ENCODE data around the gene ADCY7. TPM values are rescaled to one million over a fixed set of nuclear protein-coding genes. Genes with fewer than 3 reads are reported as not detected.

The ADCY7 gene
- total and polyA plus RNA-seq, 2 of the 4 experiments (the other 2 are of a cell fraction), result 15.2 to 17.1 TPM

DNA sequence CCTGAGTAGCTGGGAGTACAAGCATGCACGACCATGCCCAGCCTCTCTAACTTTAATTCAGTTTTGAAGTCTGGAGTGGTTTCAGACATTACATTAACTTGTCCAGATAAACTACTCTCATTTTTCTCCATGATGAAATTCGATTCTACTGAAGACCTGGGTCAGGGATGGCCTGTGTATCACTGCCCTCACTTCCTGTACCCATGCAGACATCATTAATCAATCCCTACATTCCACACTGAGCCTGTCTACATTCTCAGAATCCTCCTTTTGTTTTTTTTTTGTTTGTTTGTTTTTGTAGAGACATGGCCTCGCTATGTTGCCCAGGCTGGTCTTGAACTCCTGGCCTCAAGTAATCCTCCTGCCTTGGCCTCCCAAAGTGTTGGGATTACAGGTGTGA, 22.6 kb downstream of the ADCY7 start:
- H4K8ac ChIP-seq (ENCODE audit: low read depth in 2 of 2, low read length in 2 of 2), result no peak overlapping the region
- H3K9me1 ChIP-seq (ENCODE audit: insufficient read depth, low read length), result no peaks in the 10 kb centered on the region; the same call in 1 of the 2 replicates
- no peak overlapping the region for H4K5ac ChIP-seq (ENCODE audit: low read depth, low read length)
- no peak overlapping the region for H2BK120ac ChIP-seq (ENCODE audit: low read depth, low read length)
- no peak overlapping the region for H2BK15ac ChIP-seq (ENCODE audit: low read depth, low read length)
- H3K9me3 ChIP-seq (ENCODE audit: control insufficient read depth, insufficient read depth, low read length), result peaks cover 2% of the 10 kb centered on the region; the same call in 1 of the 2 replicates
- DNase-seq (no peak), ATAC-seq (ENCODE audit: low read depth) (no peak)
- H3K23ac ChIP-seq (ENCODE audit: low read depth, low read length), result no peak overlapping the region
- H2BK5ac ChIP-seq (ENCODE audit: low read depth, low read length, poor library complexity, severe bottlenecking), result no peak overlapping the region
- no TSS peak for BruUV-seq (replicated peaks)
- H2BK20ac ChIP-seq (ENCODE audit: low read depth, low read length), result no peak overlapping the region
- no peak overlapping the region for H3K27ac ChIP-seq (ENCODE audit: insufficient read depth, low read length)
- peaks cover 7 to 24% of the 10 kb centered on the region in 2 experiments; a peak in 3 of 4 replicates for H3K79me1 ChIP-seq (ENCODE audit: low read depth in 1 of 2, low read length in 2 of 2)
- WGBS, 2 experiments (ENCODE audit: extremely low coverage in 2 of 2, insufficient read length in 1 of 2), result 33% methylated on average over 1 of the region's 3 CpGs; no CpG with 5 or more reads in 1 of the 2 experiments
- no peaks in the 10 kb centered on the region for H3K27me3 ChIP-seq (ENCODE audit: control insufficient read depth, insufficient read depth, low read length)
- no peak overlapping the region for H3K4me2 ChIP-seq (ENCODE audit: low read depth, low read length)
- H4K91ac ChIP-seq (ENCODE audit: insufficient read depth, low read depth, low read length), result no peak overlapping the region
- peaks cover 9% of the 10 kb centered on the region; the same call in 1 of the 2 replicates for H3K36me3 ChIP-seq (ENCODE audit: control insufficient read depth, insufficient read depth, low read length)
- H2AK9ac ChIP-seq (replicated peaks; ENCODE audit: low read depth, low read length, poor library complexity), result no peak overlapping the region
- CTCF ChIA-PET, result no interaction called here
- no peak overlapping the region for H3K18ac ChIP-seq (ENCODE audit: low read depth, low read length)
- dilution Hi-C loops (cut with HindIII; ENCODE audit: low sequenced_read_pairs, unreplicated experiment), result no loop called here
- in situ Hi-C loops (cut with MboI; ENCODE audit: low sequenced_read_pairs), result no loop called here
- POLR2A ChIA-PET (ENCODE audit: unreplicated experiment), result no interaction called here
- TF ChIP-seq, protein P1, sequence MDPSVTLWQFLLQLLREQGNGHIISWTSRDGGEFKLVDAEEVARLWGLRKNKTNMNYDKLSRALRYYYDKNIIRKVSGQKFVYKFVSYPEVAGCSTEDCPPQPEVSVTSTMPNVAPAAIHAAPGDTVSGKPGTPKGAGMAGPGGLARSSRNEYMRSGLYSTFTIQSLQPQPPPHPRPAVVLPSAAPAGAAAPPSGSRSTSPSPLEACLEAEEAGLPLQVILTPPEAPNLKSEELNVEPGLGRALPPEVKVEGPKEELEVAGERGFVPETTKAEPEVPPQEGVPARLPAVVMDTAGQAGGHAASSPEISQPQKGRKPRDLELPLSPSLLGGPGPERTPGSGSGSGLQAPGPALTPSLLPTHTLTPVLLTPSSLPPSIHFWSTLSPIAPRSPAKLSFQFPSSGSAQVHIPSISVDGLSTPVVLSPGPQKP (IDR thresholded peaks at IDR 0.05; ENCODE audit: borderline replicate concordance, low read depth, low read length), result no peak
- TF ChIP-seq RFX5 (IDR thresholded peaks at IDR 0.05; ENCODE audit: low read depth, low read length), result no peak
- no peak for TF ChIP-seq MXI1 (IDR thresholded peaks at IDR 0.05; ENCODE audit: borderline replicate concordance, low read depth, low read length)
- no peak for TF ChIP-seq SMC3 (IDR thresholded peaks at IDR 0.05; ENCODE audit: low read depth, low read length)
- no peak for TF ChIP-seq NFE2L2 (IDR thresholded peaks at IDR 0.05; ENCODE audit: low read depth, low read length)
- no peak for TF ChIP-seq BHLHE40 (IDR thresholded peaks at IDR 0.05; ENCODE audit: low read depth, low read length)
- TF ChIP-seq RCOR1 (IDR thresholded peaks at IDR 0.05; ENCODE audit: insufficient replicate concordance, low read length), result no peak
- TF ChIP-seq, protein P2, sequence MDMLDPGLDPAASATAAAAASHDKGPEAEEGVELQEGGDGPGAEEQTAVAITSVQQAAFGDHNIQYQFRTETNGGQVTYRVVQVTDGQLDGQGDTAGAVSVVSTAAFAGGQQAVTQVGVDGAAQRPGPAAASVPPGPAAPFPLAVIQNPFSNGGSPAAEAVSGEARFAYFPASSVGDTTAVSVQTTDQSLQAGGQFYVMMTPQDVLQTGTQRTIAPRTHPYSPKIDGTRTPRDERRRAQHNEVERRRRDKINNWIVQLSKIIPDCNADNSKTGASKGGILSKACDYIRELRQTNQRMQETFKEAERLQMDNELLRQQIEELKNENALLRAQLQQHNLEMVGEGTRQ (IDR thresholded peaks at IDR 0.05; ENCODE audit: low read depth, low read length), result no peak
- TF ChIP-seq MAFK (IDR thresholded peaks at IDR 0.05; ENCODE audit: low read depth, low read length), result no peak
- TF ChIP-seq FOS (IDR thresholded peaks at IDR 0.05; ENCODE audit: low read depth, low read length), result no peak
- TF ChIP-seq, protein P3, sequence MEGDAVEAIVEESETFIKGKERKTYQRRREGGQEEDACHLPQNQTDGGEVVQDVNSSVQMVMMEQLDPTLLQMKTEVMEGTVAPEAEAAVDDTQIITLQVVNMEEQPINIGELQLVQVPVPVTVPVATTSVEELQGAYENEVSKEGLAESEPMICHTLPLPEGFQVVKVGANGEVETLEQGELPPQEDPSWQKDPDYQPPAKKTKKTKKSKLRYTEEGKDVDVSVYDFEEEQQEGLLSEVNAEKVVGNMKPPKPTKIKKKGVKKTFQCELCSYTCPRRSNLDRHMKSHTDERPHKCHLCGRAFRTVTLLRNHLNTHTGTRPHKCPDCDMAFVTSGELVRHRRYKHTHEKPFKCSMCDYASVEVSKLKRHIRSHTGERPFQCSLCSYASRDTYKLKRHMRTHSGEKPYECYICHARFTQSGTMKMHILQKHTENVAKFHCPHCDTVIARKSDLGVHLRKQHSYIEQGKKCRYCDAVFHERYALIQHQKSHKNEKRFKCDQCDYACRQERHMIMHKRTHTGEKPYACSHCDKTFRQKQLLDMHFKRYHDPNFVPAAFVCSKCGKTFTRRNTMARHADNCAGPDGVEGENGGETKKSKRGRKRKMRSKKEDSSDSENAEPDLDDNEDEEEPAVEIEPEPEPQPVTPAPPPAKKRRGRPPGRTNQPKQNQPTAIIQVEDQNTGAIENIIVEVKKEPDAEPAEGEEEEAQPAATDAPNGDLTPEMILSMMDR (conservative IDR thresholded peaks at IDR 0.05; ENCODE audit: low read depth, low read length), result no peak
- H3K9ac ChIP-seq (ENCODE audit: low read depth, low read length), result no peak overlapping the region
- H3K4ac ChIP-seq (ENCODE audit: low read depth, low read length), result no peak overlapping the region
- no peak overlapping the region for H3K56ac ChIP-seq (ENCODE audit: extremely low read depth, insufficient read depth, low read length)
- H3K14ac ChIP-seq (replicated peaks; ENCODE audit: low read depth, low read length), result no peak overlapping the region
- 0 out of 2 replicates have a peak, but pooled peaks cover 4% of the 10 kb centered on the region for H3K4me1 ChIP-seq (ENCODE audit: control insufficient read depth, insufficient read depth, low read length)
- peaks cover 14% of the 10 kb centered on the region; the same call in 1 of the 2 replicates for H4K20me1 ChIP-seq (ENCODE audit: insufficient read depth, low read length)
- H2AFZ ChIP-seq (replicated peaks; ENCODE audit: low read length, poor library complexity), result no peak overlapping the region
- intact Hi-C loops (cut with micrococcal nuclease), result no loop called here
- H3K4me3 ChIP-seq (ENCODE audit: insufficient read depth, low read depth, low read length), result no peak overlapping the region
- H2AK5ac ChIP-seq (ENCODE audit: low read depth, low read length), result no peak overlapping the region

Measured in IMR-90 (cell line).